ENCODE results near the gene PRKCA.
A peak's percentile ranks its signal among the peaks of the same experiment; 100 is the strongest.

Gene PRKCA

DNA sequence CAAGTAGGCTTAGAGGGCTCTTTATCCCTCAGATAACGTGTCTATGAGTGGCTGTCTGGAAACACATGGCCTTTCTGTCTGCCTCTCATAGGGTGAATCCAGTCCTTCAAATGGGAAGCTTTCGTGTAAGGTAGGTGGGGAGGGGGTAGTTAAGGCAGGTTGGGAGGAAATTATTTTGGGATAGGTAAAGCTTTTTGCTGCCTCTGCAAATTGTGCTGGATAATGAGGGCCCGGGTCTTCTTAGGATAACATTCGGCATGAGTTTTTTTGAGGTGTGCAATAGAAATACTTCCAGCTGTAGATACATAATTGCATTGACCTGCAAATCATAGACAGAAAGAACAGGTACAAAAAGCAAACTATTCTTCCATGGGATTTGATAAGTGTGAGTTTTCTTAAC lies 189.7 kb downstream of the PRKCA start:
- TF ChIP-seq, protein P1, sequence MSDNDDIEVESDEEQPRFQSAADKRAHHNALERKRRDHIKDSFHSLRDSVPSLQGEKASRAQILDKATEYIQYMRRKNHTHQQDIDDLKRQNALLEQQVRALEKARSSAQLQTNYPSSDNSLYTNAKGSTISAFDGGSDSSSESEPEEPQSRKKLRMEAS (IDR thresholded peaks at IDR 0.05; ENCODE audit: low read depth, low read length) = no peak
- TF ChIP-seq, protein P2, sequence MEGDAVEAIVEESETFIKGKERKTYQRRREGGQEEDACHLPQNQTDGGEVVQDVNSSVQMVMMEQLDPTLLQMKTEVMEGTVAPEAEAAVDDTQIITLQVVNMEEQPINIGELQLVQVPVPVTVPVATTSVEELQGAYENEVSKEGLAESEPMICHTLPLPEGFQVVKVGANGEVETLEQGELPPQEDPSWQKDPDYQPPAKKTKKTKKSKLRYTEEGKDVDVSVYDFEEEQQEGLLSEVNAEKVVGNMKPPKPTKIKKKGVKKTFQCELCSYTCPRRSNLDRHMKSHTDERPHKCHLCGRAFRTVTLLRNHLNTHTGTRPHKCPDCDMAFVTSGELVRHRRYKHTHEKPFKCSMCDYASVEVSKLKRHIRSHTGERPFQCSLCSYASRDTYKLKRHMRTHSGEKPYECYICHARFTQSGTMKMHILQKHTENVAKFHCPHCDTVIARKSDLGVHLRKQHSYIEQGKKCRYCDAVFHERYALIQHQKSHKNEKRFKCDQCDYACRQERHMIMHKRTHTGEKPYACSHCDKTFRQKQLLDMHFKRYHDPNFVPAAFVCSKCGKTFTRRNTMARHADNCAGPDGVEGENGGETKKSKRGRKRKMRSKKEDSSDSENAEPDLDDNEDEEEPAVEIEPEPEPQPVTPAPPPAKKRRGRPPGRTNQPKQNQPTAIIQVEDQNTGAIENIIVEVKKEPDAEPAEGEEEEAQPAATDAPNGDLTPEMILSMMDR (IDR thresholded peaks at IDR 0.05; ENCODE audit: low read depth, low read length) = no peak
- TF ChIP-seq POLR2A (IDR thresholded peaks at IDR 0.05; ENCODE audit: extremely low read depth, insufficient read length) (no peak), MYC (IDR thresholded peaks at IDR 0.05; ENCODE audit: low read depth, low read length) (no peak)
- no peak for DNase-seq (ENCODE audit: low read depth)
- H3K4me3 ChIP-seq (ENCODE audit: low read depth, low read length) = no peak overlapping the region

DNA sequence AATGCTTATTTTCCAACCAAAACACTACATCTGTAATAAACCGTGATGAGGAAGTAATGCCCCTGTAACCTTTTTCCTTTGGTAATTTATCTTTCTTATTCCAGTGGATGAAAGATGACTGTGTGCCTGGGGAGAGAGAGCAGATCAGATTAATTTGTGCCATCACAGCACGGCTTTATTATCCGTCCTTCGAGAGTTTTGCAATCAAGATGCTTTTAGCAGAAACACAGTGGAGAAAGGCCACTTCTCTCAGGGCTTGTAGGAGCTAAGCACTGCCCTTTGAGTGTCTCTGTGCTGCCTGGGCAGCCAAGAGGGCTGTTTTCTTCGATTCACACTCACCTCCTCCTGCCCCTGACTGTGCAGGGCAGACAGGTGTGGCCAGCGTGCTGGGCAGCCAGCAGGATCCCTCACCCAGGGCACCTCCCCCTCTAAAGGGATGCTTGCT lies 190.2 kb downstream of the PRKCA start:
- H3K4me3 ChIP-seq (ENCODE audit: low read depth, low read length) = no peak overlapping the region
- DNase-seq (ENCODE audit: low read depth) = peak; percentile 40
- TF ChIP-seq, protein P1 (IDR thresholded peaks at IDR 0.05; ENCODE audit: low read depth, low read length) = no peak
- TF ChIP-seq, protein P2 (IDR thresholded peaks at IDR 0.05; ENCODE audit: low read depth, low read length) = no peak
- TF ChIP-seq MYC (IDR thresholded peaks at IDR 0.05; ENCODE audit: low read depth, low read length) (no peak), POLR2A (IDR thresholded peaks at IDR 0.05; ENCODE audit: extremely low read depth, insufficient read length) (no peak)

DNA sequence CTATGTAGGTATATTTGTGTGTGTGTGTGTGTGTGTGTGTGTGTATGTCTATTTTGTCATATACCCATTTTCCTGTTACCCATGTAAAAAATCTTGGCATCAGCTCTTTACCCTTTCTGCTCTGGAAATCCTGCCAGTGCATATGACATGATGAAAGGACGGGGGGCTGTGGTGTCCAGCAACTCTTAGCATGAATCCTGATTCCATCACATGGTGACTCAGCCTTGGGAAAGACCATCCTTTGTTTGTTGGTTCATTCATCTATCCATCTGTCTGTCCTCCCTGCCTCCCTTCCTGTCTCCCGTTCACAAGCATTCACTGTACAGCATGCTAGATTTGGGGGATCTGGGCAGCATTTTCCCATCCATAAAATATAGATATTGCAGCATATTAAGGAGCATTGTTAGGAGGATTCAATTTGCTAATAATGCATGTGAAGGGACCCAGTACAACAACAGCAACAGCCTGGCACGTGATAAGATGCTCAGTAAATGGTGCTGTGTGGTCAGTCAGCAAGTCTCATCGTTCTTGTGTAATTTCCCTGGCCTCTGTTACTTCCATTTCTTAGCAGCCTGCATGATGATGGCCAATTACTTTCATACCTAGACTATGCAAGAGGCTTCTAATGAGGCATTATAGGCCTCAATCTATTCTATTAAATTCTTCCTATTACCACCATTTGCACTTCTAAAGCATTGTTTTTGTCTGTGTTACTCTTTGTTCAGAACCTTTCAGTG lies 191.0 kb downstream of the PRKCA start:
- no peak overlapping the region for H3K4me3 ChIP-seq (ENCODE audit: low read depth, low read length)
- TF ChIP-seq, protein P1 (IDR thresholded peaks at IDR 0.05; ENCODE audit: low read depth, low read length) = peak; percentile 81
- no peak for TF ChIP-seq POLR2A (IDR thresholded peaks at IDR 0.05; ENCODE audit: extremely low read depth, insufficient read length)
- TF ChIP-seq MYC (IDR thresholded peaks at IDR 0.05; ENCODE audit: low read depth, low read length) = peak; percentile 3; the same call in 1 of the 2 replicates
- DNase-seq (ENCODE audit: low read depth) = peak; percentile 84

DNA sequence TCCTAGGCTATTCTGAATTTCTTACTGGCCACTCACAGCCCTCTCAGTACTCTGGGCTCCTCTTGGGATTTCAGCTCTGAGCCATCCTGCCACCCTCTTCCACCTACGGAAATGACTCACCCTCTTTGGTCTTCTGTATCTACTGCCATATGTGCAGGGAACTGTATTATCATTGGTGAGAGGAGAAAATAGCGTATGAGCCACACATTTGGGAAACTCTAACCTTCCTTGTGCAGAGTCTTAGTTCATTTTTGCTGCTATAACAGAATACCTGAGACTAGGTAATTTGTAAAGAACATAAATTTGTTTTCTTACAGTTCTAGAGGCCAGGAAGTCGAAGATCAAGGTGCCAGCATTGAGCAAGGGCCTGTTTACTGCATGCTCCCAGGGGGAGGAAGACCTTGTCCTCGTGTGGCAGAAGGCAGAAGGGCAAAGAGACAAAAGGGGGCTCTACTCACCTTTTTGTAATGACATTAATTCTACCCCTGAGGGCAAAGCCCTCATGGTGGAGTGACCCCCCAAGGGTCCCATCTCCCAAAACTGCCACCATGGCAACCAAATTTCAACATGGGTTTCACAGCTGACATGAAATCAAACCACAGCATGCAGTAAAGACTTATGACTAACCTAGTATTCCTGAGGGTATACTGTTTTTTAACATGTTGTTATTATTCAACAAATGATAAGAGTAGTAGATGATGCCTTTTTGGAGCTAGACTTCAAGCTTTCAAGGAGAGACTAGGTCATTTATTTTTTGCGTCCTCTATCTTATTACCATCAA lies 191.8 kb downstream of the PRKCA start:
- TF ChIP-seq, protein P2 (IDR thresholded peaks at IDR 0.05; ENCODE audit: low read depth, low read length) = no peak
- TF ChIP-seq POLR2A (IDR thresholded peaks at IDR 0.05; ENCODE audit: extremely low read depth, insufficient read length) = no peak
- TF ChIP-seq MYC (IDR thresholded peaks at IDR 0.05; ENCODE audit: low read depth, low read length) = peak; percentile 48
- TF ChIP-seq, protein P1 (IDR thresholded peaks at IDR 0.05; ENCODE audit: low read depth, low read length) = 0 out of 2 replicates have a peak, but pooled peaks have one; percentile 27
- H3K4me3 ChIP-seq (ENCODE audit: low read depth, low read length) = peak overlapping the region; percentile 19
- peak; percentile 93 for DNase-seq (ENCODE audit: low read depth)

DNA sequence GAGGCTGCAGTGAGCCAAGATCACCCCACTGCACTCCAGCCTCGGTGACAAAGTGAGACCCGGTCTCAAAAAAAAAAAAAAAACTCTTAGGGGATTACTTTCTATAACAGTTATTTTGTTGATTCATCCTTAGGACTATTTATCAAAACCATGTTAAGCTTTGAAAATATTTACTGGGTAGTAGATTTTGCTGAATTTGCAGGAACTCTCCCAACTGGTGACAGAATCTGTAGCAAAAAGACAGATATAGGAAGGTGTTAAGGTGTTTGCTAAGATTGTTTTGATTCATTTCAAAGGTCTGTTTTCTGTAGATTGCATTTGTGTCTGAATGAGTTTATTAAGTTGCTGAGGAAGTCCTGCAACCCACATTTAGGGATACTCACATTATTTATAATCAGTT lies 192.6 kb downstream of the PRKCA start:
- DNase-seq (ENCODE audit: low read depth) = no peak
- no peak for TF ChIP-seq POLR2A (IDR thresholded peaks at IDR 0.05; ENCODE audit: extremely low read depth, insufficient read length)
- TF ChIP-seq MYC (IDR thresholded peaks at IDR 0.05; ENCODE audit: low read depth, low read length) = no peak
- TF ChIP-seq, protein P2 (IDR thresholded peaks at IDR 0.05; ENCODE audit: low read depth, low read length) = no peak
- TF ChIP-seq, protein P1 (IDR thresholded peaks at IDR 0.05; ENCODE audit: low read depth, low read length) = no peak
- H3K4me3 ChIP-seq (ENCODE audit: low read depth, low read length) = no peak overlapping the region

All from NB4 (cell line).